H1 (cell line): ENCODE results near the gene VASN. TPM values are rescaled to one million over a fixed set of nuclear protein-coding genes. Genes with fewer than 3 reads are reported as not detected.

ENCODE experiments used
- CTCF ChIA-PET: fragments of 300-600 bp; sonication (Branson Sonifier 250); formaldehyde crosslinking; loops from one replicate; lab custom pipeline; 2021; ENCODE audit not compliant: partially characterized antibody; lab: Charles Lee
- POLR2A ChIA-PET: fragments of 300-600 bp; sonication (Branson Sonifier 250); formaldehyde crosslinking; loops from one replicate; lab custom pipeline; 2021; ENCODE audit warnings: inconsistent platforms; ENCODE audit not compliant: partially characterized antibody; lab: Charles Lee
- DNase-seq, 2 experiments: peaks; one replicate each; pipeline versions ENCODE4 v3.0.0 to v3.0.0-alpha.2; 2010 to 2022; ENCODE audit warnings: low spot score in 2 of 2, low read depth in 1 of 2, mixed read lengths in 1 of 2
- FAIRE-seq: peaks from 2 replicates; lab custom pipeline; 2011; peaks lifted over from hg19 to GRCh38; lab: Jason Lieb, UNC
- H2AFZ ChIP-seq: 2 replicates; pipeline ENCODE4 v1.8.1; 2012; ENCODE audit warnings: low read length, inconsistent platforms
- H2AK5ac ChIP-seq: 2 replicates; pipeline ENCODE4 v1.6.1; 2013; ENCODE audit warnings: low read depth, low read length
- H2BK120ac ChIP-seq: replicated peaks from 2 replicates; pipeline ENCODE3; 2013; ENCODE audit warnings: low read depth, low read length, inconsistent platforms
- H2BK12ac ChIP-seq: 2 replicates; pipeline ENCODE4 v1.6.1; 2013; ENCODE audit warnings: low read depth, low read length
- H2BK15ac ChIP-seq: 2 replicates; pipeline ENCODE4 v1.6.1; 2013; ENCODE audit warnings: low read length
- H2BK20ac ChIP-seq: 2 replicates; pipeline ENCODE4 v1.6.1; 2013; ENCODE audit warnings: low read length
- H2BK5ac ChIP-seq: 2 replicates; pipeline ENCODE4 v1.6.1; 2013; ENCODE audit warnings: low read depth, low read length
- H3K14ac ChIP-seq: 2 replicates; pipeline ENCODE4 v1.6.1; 2013; ENCODE audit warnings: inconsistent platforms; ENCODE audit not compliant: insufficient read length
- H3K18ac ChIP-seq: 2 replicates; pipeline ENCODE4 v1.6.1; 2013; ENCODE audit warnings: low read length; ENCODE audit errors: extremely low read depth
- H3K23ac ChIP-seq: 2 replicates; pipeline ENCODE4 v1.6.1; 2013; ENCODE audit warnings: inconsistent platforms; ENCODE audit not compliant: insufficient read length
- H3K23me2 ChIP-seq: 2 replicates; pipeline ENCODE4 v1.6.1; 2013; ENCODE audit warnings: low read depth, low read length
- H3K27ac ChIP-seq: 2 replicates; pipeline ENCODE4 v1.6.1; 2011; ENCODE audit warnings: low read depth, low read length, inconsistent platforms
- H3K27me3 ChIP-seq, 4 experiments: replicated peaks in 1 of 4; 1 replicate in 1 of 4; 2 replicates in 3 of 4; pipeline versions ENCODE4 v1.6.1 to v1.8.1; 2011 to 2013; ENCODE audit warnings: low read length in 3 of 4, mild to moderate bottlenecking in 3 of 4, inconsistent platforms in 2 of 4, mixed read lengths in 2 of 4, moderate library complexity in 1 of 4; ENCODE audit not compliant: control insufficient read depth in 3 of 4, insufficient read depth in 3 of 4; ENCODE audit errors: extremely low read depth in 1 of 4
- H3K36me3 ChIP-seq, 4 experiments: 2 replicates each; pipeline versions ENCODE4 v1.6.1 to v1.8.1; 2011 to 2013; ENCODE audit warnings: mild to moderate bottlenecking in 4 of 4, low read length in 3 of 4, moderate library complexity in 2 of 4, control low read depth in 1 of 4, inconsistent platforms in 1 of 4; ENCODE audit not compliant: insufficient read depth in 4 of 4, control insufficient read depth in 2 of 4
- H3K4ac ChIP-seq: replicated peaks from 2 replicates; pipeline ENCODE3; 2013; ENCODE audit warnings: low read length, low read depth, mixed read lengths, inconsistent platforms; ENCODE audit not compliant: insufficient read length
- H3K4me1 ChIP-seq, 4 experiments: replicated peaks in 1 of 4; 1 replicate in 1 of 4; 2 replicates in 3 of 4; pipeline versions ENCODE4 v1.6.1 to v1.8.1; 2011 to 2013; ENCODE audit warnings: low read length in 3 of 4, inconsistent platforms in 2 of 4, mixed read lengths in 1 of 4; ENCODE audit not compliant: insufficient read depth in 4 of 4, control insufficient read depth in 3 of 4
- H3K4me2 ChIP-seq, 2 experiments: 2 replicates each; pipeline versions ENCODE4 v1.6.1 to v1.8.1; 2011 to 2013; ENCODE audit warnings: low read depth in 2 of 2, low read length in 2 of 2, control low read depth in 1 of 2, inconsistent platforms in 1 of 2, mild to moderate bottlenecking in 1 of 2; ENCODE audit not compliant: insufficient read depth in 1 of 2
- H3K4me3 ChIP-seq, 4 experiments: fragments of 200-600, 300-600 bp in 1 of 4; sonication (generic), shearing (Covaris generic), sonication (Bioruptor Twin) in 1 of 4; 2 replicates each; pipeline versions ENCODE4 v1.5.1 to v1.8.1; 2011 to 2016; ENCODE audit warnings: low read length in 4 of 4, low read depth in 3 of 4, control low read depth in 2 of 4, inconsistent platforms in 2 of 4, mild to moderate bottlenecking in 2 of 4, mixed read lengths in 1 of 4, moderate library complexity in 1 of 4; ENCODE audit not compliant: insufficient read depth in 2 of 4; ENCODE audit errors: extremely low read depth in 1 of 4
- H3K56ac ChIP-seq: replicated peaks from 2 replicates; pipeline ENCODE3; 2013; ENCODE audit warnings: low read depth, mild to moderate bottlenecking, mixed read lengths, low read length, inconsistent platforms; ENCODE audit not compliant: insufficient read length
- H3K79me1 ChIP-seq: 2 replicates; pipeline ENCODE4 v1.6.1; 2013; ENCODE audit warnings: low read depth, low read length, control low read depth
- H3K79me2 ChIP-seq, 2 experiments: 2 replicates each; pipeline versions ENCODE4 v1.6.1 to v1.8.1; 2012 to 2013; ENCODE audit warnings: low read length in 2 of 2, mild to moderate bottlenecking in 2 of 2, inconsistent platforms in 1 of 2; ENCODE audit not compliant: insufficient read depth in 2 of 2, control insufficient read depth in 1 of 2
- H3K9ac ChIP-seq, 4 experiments: replicated peaks in 1 of 4; 1 replicate in 1 of 4; 2 replicates in 3 of 4; pipeline versions ENCODE4 v1.6.1 to v1.8.1; 2011 to 2013; ENCODE audit warnings: low read depth in 3 of 4, low read length in 3 of 4, control low read depth in 2 of 4, mild to moderate bottlenecking in 2 of 4, moderate library complexity in 2 of 4, inconsistent platforms in 1 of 4; ENCODE audit errors: extremely low read depth in 1 of 4
- H3K9me3 ChIP-seq, 2 experiments: 2 replicates each; pipeline versions ENCODE4 v1.6.1 to v1.8.1; 2012 to 2013; ENCODE audit warnings: mild to moderate bottlenecking in 2 of 2, moderate library complexity in 2 of 2, control low read depth in 1 of 2, inconsistent platforms in 1 of 2, low read depth in 1 of 2, low read length in 1 of 2, mixed read lengths in 1 of 2; ENCODE audit not compliant: insufficient read depth in 2 of 2
- H4K20me1 ChIP-seq, 2 experiments: replicated peaks in 1 of 2; 2 replicates each; pipeline versions ENCODE3 to v1.8.1; 2011 to 2013; ENCODE audit warnings: inconsistent platforms in 2 of 2, low read length in 2 of 2, mild to moderate bottlenecking in 1 of 2; ENCODE audit not compliant: insufficient read depth in 2 of 2, control insufficient read depth in 1 of 2
- H4K5ac ChIP-seq: 2 replicates; pipeline ENCODE4 v1.6.1; 2013; ENCODE audit warnings: low read length, low read depth, mixed read lengths, inconsistent platforms; ENCODE audit not compliant: insufficient read length
- H4K8ac ChIP-seq: 2 replicates; pipeline ENCODE4 v1.8.0; 2013; ENCODE audit warnings: mild to moderate bottlenecking, moderate library complexity, low read length, inconsistent platforms; ENCODE audit not compliant: insufficient read depth; ENCODE audit errors: extremely low read depth
- H4K91ac ChIP-seq: replicated peaks from 2 replicates; pipeline ENCODE3; 2013; ENCODE audit warnings: low read length, mixed read lengths, inconsistent platforms; ENCODE audit not compliant: insufficient read length
- GABPA ChIP-seq: IDR thresholded peaks from 2 replicates; pipeline ENCODE4 v1.6.1; 2011; ENCODE audit warnings: mild to moderate bottlenecking, low read length, moderate library complexity, borderline replicate concordance; ENCODE audit not compliant: insufficient read depth
- HDAC6 ChIP-seq: IDR thresholded peaks from one replicate; pipeline ENCODE4 v1.7.1; 2012; ENCODE audit warnings: low read depth, mild to moderate bottlenecking, inconsistent platforms, low read length, moderate library complexity
- SP4 ChIP-seq: IDR thresholded peaks from 2 replicates; pipeline ENCODE4 v1.6.1; 2012; ENCODE audit warnings: low read length, inconsistent platforms
- TBP ChIP-seq: IDR thresholded peaks from 2 replicates; pipeline ENCODE4 v1.6.1; 2011; ENCODE audit warnings: low read depth, low read length, improper control_type of control experiment
- WGBS, 2 experiments: shearing (Covaris generic) in 1 of 2; methylation state at CpG; one replicate each; pipeline versions ENCODE4 v1.1.6 to v1.1.7; 2013 to 2015; ENCODE audit warnings: low lambda C conversion rate in 2 of 2, mixed read lengths in 2 of 2, inconsistent platforms in 1 of 2, low coverage in 1 of 2, missing lambda C conversion rate in 1 of 2; ENCODE audit not compliant: insufficient replicate concordance in 2 of 2, insufficient coverage in 1 of 2, insufficient read length in 1 of 2; ENCODE audit errors: extremely low coverage in 1 of 2, missing lambda C conversion rate in 1 of 2; 5-methylcytosine and 5-hydroxymethylcytosine counted together
- polyA plus RNA-seq, 7 experiments: library from polyadenylated mRNA; depleted of rRNA in 3 of 7; stranded (reverse) in 5 of 7; unstranded in 2 of 7; fragments of >200 nt in 5 of 7; fragments of 200-250 nt in 2 of 7; gene quantifications; 1 replicate in 5 of 7; 2 replicates in 1 of 7; 4 replicates in 1 of 7; pipeline versions ENCODE4 v1.2.1 to v1.2.3, GENCODE V29; 2011 to 2013; ENCODE audit warnings: missing spikeins in 2 of 7, mixed read lengths in 2 of 7
- total RNA-seq: library from RNA; stranded (reverse); fragmentation: NEBNext Ultra II Directional; extraction: Animal tissue kit (Norgen Biotek cat#: 25700); gene quantifications from 2 replicates; pipeline ENCODE4 v1.2.1, GENCODE V29; 2021

The VASN gene
- total and polyA plus RNA-seq, 2 of the 8 experiments (the other 6 are each of a cell fraction or from before 2014, with no cell fraction given), result 9.6 to 11.3 TPM

DNA sequence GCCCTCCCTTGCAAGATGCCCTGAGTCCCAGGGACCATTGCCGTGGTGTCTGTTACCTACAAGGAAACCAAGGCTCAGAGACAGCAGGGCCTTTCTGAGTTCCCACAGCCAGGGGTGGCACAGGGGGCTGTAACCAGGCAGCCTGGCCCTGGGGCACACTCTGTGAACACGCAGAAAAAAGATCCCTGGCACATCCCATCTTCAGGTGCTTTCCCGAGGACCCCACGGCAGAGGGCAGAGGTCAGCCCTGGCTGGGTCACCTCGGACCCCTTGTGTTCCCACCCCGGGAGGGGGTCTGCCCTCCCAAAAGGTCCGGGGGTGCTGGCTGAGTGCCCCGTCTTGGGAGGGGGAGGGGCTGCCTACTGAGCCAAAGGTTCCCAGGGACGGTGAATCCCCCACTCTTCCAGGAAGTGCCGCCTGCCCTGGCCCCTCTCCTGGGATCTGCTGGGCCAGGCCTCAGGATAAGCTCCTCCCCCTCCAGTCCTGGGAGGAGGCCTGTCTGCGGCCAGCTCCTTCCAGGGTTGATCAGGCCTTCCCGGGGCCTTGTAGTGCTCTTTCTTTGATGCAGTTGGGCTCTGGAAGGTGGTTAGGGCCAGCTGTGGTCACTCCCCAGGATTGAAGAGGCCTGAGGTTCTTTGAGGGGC lies 47.7 kb upstream of the VASN start:
- Histone ChIP-seq H3K79me2 (peaks cover 0 to 58% of the 10 kb centered on the region in 2 experiments; a peak in 2 of 4 replicates), H3K36me3 (no peaks in the 10 kb centered on the region), H2BK5ac (peak overlapping the region; percentile 69; the same call in 1 of the 2 replicates), H4K5ac (no peak overlapping the region), H3K4me3 (peak overlapping the region in 1 of 4 experiments; percentile 11; a peak in 1 of 8 replicates), H3K79me1 (peaks cover 9% of the 10 kb centered on the region), H4K91ac (peak overlapping the region; percentile 49), H2BK20ac (no peak overlapping the region), H4K20me1 (peaks cover 13 to 22% of the 10 kb centered on the region in 2 experiments), H3K27me3 (no peaks in the 10 kb centered on the region), H3K23ac (no peak overlapping the region), H2BK15ac (0 out of 2 replicates have a peak overlapping the region, but pooled peaks have one; percentile 5), H2BK12ac (peak overlapping the region; percentile 60; the same call in 1 of the 2 replicates), H2BK120ac (no peak overlapping the region), H3K9ac (no peak overlapping the region), H3K27ac (no peak overlapping the region), H3K9me3 (no peaks in the 10 kb centered on the region), H3K4me2 (peak overlapping the region; percentile 9 to 52; a peak in 2 of 4 replicates), H3K56ac (no peak overlapping the region), H2AK5ac (peak overlapping the region; percentile 18; the same call in 1 of the 2 replicates), H3K18ac (peak overlapping the region; percentile 2; the same call in 1 of the 2 replicates), H3K4me1 (peaks cover 5 to 38% (median 31%) of the 10 kb centered on the region in 4 experiments), H4K8ac (no peak overlapping the region; the same call in none of the 2 replicates), H3K23me2 (peaks cover 3% of the 10 kb centered on the region; the same call in 1 of the 2 replicates), H2AFZ (no peak overlapping the region), H3K14ac (no peak overlapping the region), H3K4ac (no peak overlapping the region)
- DNase-seq, result peak in 1 of 2 experiments; percentile 77
- CTCF ChIA-PET, result interaction anchor here (0.6 to 8.6 kb wide), 26 partner anchors 9 to 79 kb away, joined by 3 to 69 read pairs (median 4); no protein-coding TSS in a partner anchor
- WGBS, 2 experiments, result 42% methylated on average over 11 of the region's 12 CpGs; no CpG with 5 or more reads in 1 of the 2 experiments
- POLR2A ChIA-PET, result interaction anchor here (0.5 to 8.9 kb wide), 11 partner anchors 9 to 149 kb away, joined by 3 to 80 read pairs (median 5); partner anchors contain the start of gene TFAP4
- TF ChIP-seq GABPA (peak; percentile 22; the same call in 1 of the 2 replicates), TBP (peak; percentile 42; the same call in 1 of the 2 replicates), SP4 (0 out of 2 replicates have a peak, but pooled peaks have one; percentile 53), HDAC6 (no peak)
- FAIRE-seq, result no peak
